IMR-90 (cell line): ENCODE results near the gene MEGF6. TPM values are rescaled to one million over a fixed set of nuclear protein-coding genes. Genes with fewer than 3 reads are reported as not detected.

ENCODE experiments used
- ATAC-seq: fragments of 200-7000 bp; cut with Tn5 transposase; 2 replicates; pipeline ENCODE4 v1.9.1; 2020; ENCODE audit warnings: low read depth, mild to moderate bottlenecking, moderate library complexity
- BruUV-seq: library from RNA; stranded (reverse); fragments of 400-500 nt; replicated peaks from 2 replicates; lab custom pipeline; 2021; lab: Mats Ljungman, UMichigan
- CTCF ChIA-PET: fragments of 300-600 bp; formaldehyde crosslinking; extraction: SDS; loops from one replicate; lab custom pipeline; 2021; ENCODE audit warnings: antibody characterized with exemption; lab: Yijun Ruan, JAX
- POLR2A ChIA-PET: fragments of 300-600 bp; sonication (Branson Sonifier 250); formaldehyde crosslinking; loops from one replicate; lab custom pipeline; 2022; ENCODE audit warnings: antibody characterized with exemption; ENCODE audit not compliant: unreplicated experiment; lab: Charles Lee
- DNase-seq: peaks from one replicate; pipeline ENCODE4 v3.0.0; 2013
- H2AFZ ChIP-seq: replicated peaks from 2 replicates; pipeline ENCODE3; 2013; ENCODE audit warnings: low read length, mild to moderate bottlenecking; ENCODE audit not compliant: poor library complexity
- H2AK5ac ChIP-seq: 2 replicates; pipeline ENCODE4 v1.6.1; 2013; ENCODE audit warnings: low read depth, low read length, inconsistent platforms
- H2AK9ac ChIP-seq: replicated peaks from 2 replicates; pipeline ENCODE3; 2013; ENCODE audit warnings: mild to moderate bottlenecking, low read depth, low read length, moderate library complexity; ENCODE audit not compliant: poor library complexity
- H2BK120ac ChIP-seq: 2 replicates; pipeline ENCODE4 v1.6.1; 2013; ENCODE audit warnings: low read depth, low read length, inconsistent platforms
- H2BK15ac ChIP-seq: 3 replicates; pipeline ENCODE4 v1.6.1; 2013; ENCODE audit warnings: low read depth, low read length, inconsistent platforms
- H2BK20ac ChIP-seq: 2 replicates; pipeline ENCODE4 v1.6.1; 2013; ENCODE audit warnings: low read depth, mild to moderate bottlenecking, inconsistent platforms, low read length, moderate library complexity
- H2BK5ac ChIP-seq: 2 replicates; pipeline ENCODE4 v1.6.1; 2013; ENCODE audit warnings: mild to moderate bottlenecking, low read depth, low read length, inconsistent platforms; ENCODE audit not compliant: poor library complexity, severe bottlenecking
- H3K14ac ChIP-seq: replicated peaks from 2 replicates; pipeline ENCODE4 v1.6.1; 2013; ENCODE audit warnings: low read depth, low read length, inconsistent platforms
- H3K18ac ChIP-seq: 2 replicates; pipeline ENCODE4 v1.6.1; 2013; ENCODE audit warnings: low read depth, low read length, control low read depth
- H3K23ac ChIP-seq: 2 replicates; pipeline ENCODE4 v1.6.1; 2013; ENCODE audit warnings: low read depth, low read length, inconsistent platforms
- H3K27ac ChIP-seq: 2 replicates; pipeline ENCODE4 v1.5.1; 2013; ENCODE audit warnings: mild to moderate bottlenecking, control low read depth, low read length; ENCODE audit not compliant: insufficient read depth
- H3K27me3 ChIP-seq: 2 replicates; pipeline ENCODE4 v1.6.1; 2013; ENCODE audit warnings: low read length; ENCODE audit not compliant: control insufficient read depth, insufficient read depth
- H3K36me3 ChIP-seq: 2 replicates; pipeline ENCODE4 v1.6.1; 2013; ENCODE audit warnings: low read length, mixed read lengths; ENCODE audit not compliant: control insufficient read depth, insufficient read depth
- H3K4ac ChIP-seq: 2 replicates; pipeline ENCODE4 v1.6.1; 2013; ENCODE audit warnings: low read depth, low read length, inconsistent platforms
- H3K4me1 ChIP-seq: 2 replicates; pipeline ENCODE4 v1.6.1; 2013; ENCODE audit warnings: low read length, mixed read lengths; ENCODE audit not compliant: control insufficient read depth, insufficient read depth
- H3K4me2 ChIP-seq: 2 replicates; pipeline ENCODE4 v1.6.1; 2013; ENCODE audit warnings: low read depth, mild to moderate bottlenecking, control low read depth, low read length, moderate library complexity
- H3K4me3 ChIP-seq: 2 replicates; pipeline ENCODE4 v1.5.1; 2013; ENCODE audit warnings: low read depth, mild to moderate bottlenecking, control low read depth, low read length, moderate library complexity; ENCODE audit not compliant: insufficient read depth
- H3K56ac ChIP-seq: 2 replicates; pipeline ENCODE4 v1.6.1; 2013; ENCODE audit warnings: low read length, inconsistent platforms; ENCODE audit not compliant: insufficient read depth; ENCODE audit errors: extremely low read depth
- H3K79me1 ChIP-seq, 2 experiments: 2 replicates each; pipeline ENCODE4 v1.6.1; 2013; ENCODE audit warnings: low read length in 2 of 2, inconsistent platforms in 1 of 2, low read depth in 1 of 2
- H3K9ac ChIP-seq: 2 replicates; pipeline ENCODE4 v1.6.1; 2013; ENCODE audit warnings: low read depth, low read length, control low read depth
- H3K9me1 ChIP-seq: 2 replicates; pipeline ENCODE4 v1.6.1; 2013; ENCODE audit warnings: low read length, inconsistent platforms; ENCODE audit not compliant: insufficient read depth
- H3K9me3 ChIP-seq: 2 replicates; pipeline ENCODE4 v1.6.1; 2013; ENCODE audit warnings: low read length; ENCODE audit not compliant: control insufficient read depth, insufficient read depth
- H4K20me1 ChIP-seq: 2 replicates; pipeline ENCODE4 v1.6.1; 2013; ENCODE audit warnings: low read length, inconsistent platforms; ENCODE audit not compliant: insufficient read depth
- H4K5ac ChIP-seq: 2 replicates; pipeline ENCODE4 v1.6.1; 2013; ENCODE audit warnings: mild to moderate bottlenecking, low read depth, low read length, control low read depth
- H4K8ac ChIP-seq, 2 experiments: 2 replicates each; pipeline ENCODE4 v1.6.1; 2013; ENCODE audit warnings: low read depth in 2 of 2, low read length in 2 of 2, control low read depth in 1 of 2, inconsistent platforms in 1 of 2
- H4K91ac ChIP-seq: 2 replicates; pipeline ENCODE4 v1.6.1; 2013; ENCODE audit warnings: low read depth, low read length, inconsistent platforms; ENCODE audit not compliant: insufficient read depth
- MAFK ChIP-seq: IDR thresholded peaks from 2 replicates; pipeline ENCODE4 v1.6.1; 2012; ENCODE audit warnings: low read depth, low read length, improper control_type of control experiment
- MAZ ChIP-seq: IDR thresholded peaks from 2 replicates; pipeline ENCODE4 v1.6.1; 2012; ENCODE audit warnings: low read depth, mild to moderate bottlenecking, low read length, improper control_type of control experiment, moderate library complexity, borderline replicate concordance
- NFE2L2 ChIP-seq: fragments of 150-350 bp; IDR thresholded peaks from 2 replicates; pipeline ENCODE4 v1.6.1; 2016; ENCODE audit warnings: low read depth, mild to moderate bottlenecking, low read length
- POLR2A ChIP-seq: IDR thresholded peaks from 2 replicates; pipeline ENCODE4 v1.6.1; 2012; ENCODE audit warnings: mild to moderate bottlenecking, low read depth, low read length
- RCOR1 ChIP-seq: IDR thresholded peaks from 2 replicates; pipeline ENCODE4 v1.6.1; 2012; ENCODE audit warnings: mild to moderate bottlenecking, low read length, improper control_type of control experiment; ENCODE audit not compliant: insufficient replicate concordance
- SMC3 ChIP-seq: fragments of 150-350 bp; IDR thresholded peaks from 2 replicates; pipeline ENCODE4 v1.6.1; 2016; ENCODE audit warnings: low read depth, mild to moderate bottlenecking, antibody characterized with exemption, low read length, moderate library complexity
- WGBS, 2 experiments: methylation state at CpG; one replicate each; pipeline versions ENCODE4 v1.1.5 to v1.1.7; 2013; ENCODE audit warnings: missing lambda C conversion rate in 2 of 2; ENCODE audit not compliant: insufficient read length in 1 of 2; ENCODE audit errors: extremely low coverage in 2 of 2; 5-methylcytosine and 5-hydroxymethylcytosine counted together
- dilution Hi-C: fragments of 300-500 bp; cut with HindIII; formaldehyde crosslinking; loops from one replicate; pipeline ENCODE4 v1.14.3; 2018; ENCODE audit warnings: low sequenced_read_pairs; ENCODE audit not compliant: unreplicated experiment
- in situ Hi-C: fragments of 300-500 bp; cut with MboI; formaldehyde crosslinking; loops from 3 replicates; pipeline ENCODE4 v1.14.3; 2019; ENCODE audit warnings: low sequenced_read_pairs, inconsistent platforms, mixed read lengths
- intact Hi-C: fragments of 100-400 bp; cut with micrococcal nuclease; formaldehyde crosslinking; loops from 2 replicates; pipeline ENCODE4 v1.10.0; 2022
- polyA plus RNA-seq, 3 experiments: library from polyadenylated mRNA; depleted of rRNA; stranded (reverse); fragments of >200 nt; gene quantifications; 2 replicates each; pipeline ENCODE4 v1.2.3, GENCODE V29; 2012; ENCODE audit warnings: low replicate concordance in 1 of 3
- total RNA-seq: library from RNA; depleted of rRNA; stranded (reverse); fragments of >200 nt; gene quantifications from 2 replicates; pipeline ENCODE4 v1.2.3, GENCODE V29; 2012
- TF ChIP-seq, protein P1 (sequence below): fragments of 150-350 bp; IDR thresholded peaks from 2 replicates; pipeline ENCODE4 v1.6.1; 2016; ENCODE audit warnings: low read depth, mild to moderate bottlenecking, low read length, moderate library complexity, borderline replicate concordance
- TF ChIP-seq, protein P2 (sequence below): fragments of 150-350 bp; IDR thresholded peaks from 2 replicates; pipeline ENCODE4 v1.6.1; 2017; ENCODE audit warnings: mild to moderate bottlenecking, antibody characterized with exemption, low read length, low read depth

MEGF6 gene
- total and polyA plus RNA-seq, 2 of the 4 experiments (the other 2 are of a cell fraction) = 0.72 to 4.1 TPM

DNA sequence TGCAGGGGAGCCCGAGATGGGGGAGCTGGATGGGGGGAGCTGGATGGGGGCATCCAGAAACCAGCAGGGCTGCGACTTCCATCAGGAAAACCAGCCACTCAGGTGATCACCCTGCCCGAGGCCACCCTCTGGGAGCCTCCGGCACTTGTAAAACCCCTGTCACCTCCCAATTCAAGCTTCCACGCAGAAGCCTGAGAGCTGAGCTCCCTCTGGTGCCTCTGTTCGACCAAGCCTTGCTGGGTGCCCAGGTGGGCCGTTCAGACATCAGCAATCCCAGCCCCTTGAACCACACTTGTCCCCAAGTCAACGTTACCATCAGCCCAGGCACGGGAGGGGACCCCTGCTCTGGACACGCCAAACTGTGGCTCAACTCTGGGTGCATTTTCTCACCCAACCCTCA, 59.6 kb downstream of the MEGF6 start:
- no peak overlapping the region for H2BK20ac ChIP-seq
- H3K56ac ChIP-seq = no peak overlapping the region
- no peak overlapping the region for H2BK15ac ChIP-seq
- dilution Hi-C loops = no loop called here
- WGBS, 2 experiments = 75% methylated on average over 6 of the region's 10 CpGs; no CpG with 5 or more reads in 1 of the 2 experiments
- H3K4me2 ChIP-seq = no peak overlapping the region
- H2AK5ac ChIP-seq = no peak overlapping the region
- H3K4me3 ChIP-seq = no peak overlapping the region
- BruUV-seq = no TSS peak
- H3K4ac ChIP-seq = no peak overlapping the region
- no peak overlapping the region for H3K23ac ChIP-seq
- POLR2A ChIA-PET = no interaction called here
- no peak overlapping the region for H3K27ac ChIP-seq
- intact Hi-C loops = no loop called here
- no peak for DNase-seq
- no peak for ATAC-seq
- no peak overlapping the region for H2AFZ ChIP-seq
- no peak overlapping the region for H2BK120ac ChIP-seq
- H2BK5ac ChIP-seq = no peak overlapping the region
- H4K91ac ChIP-seq = no peak overlapping the region
- no peaks in the 10 kb centered on the region for H3K9me1 ChIP-seq
- H4K8ac ChIP-seq = no peak overlapping the region
- no peak overlapping the region for H3K9ac ChIP-seq
- no peak overlapping the region for H3K14ac ChIP-seq
- H4K5ac ChIP-seq = no peak overlapping the region
- H3K4me1 ChIP-seq = peaks cover 17% of the 10 kb centered on the region
- no peak overlapping the region for H2AK9ac ChIP-seq
- H4K20me1 ChIP-seq = no peaks in the 10 kb centered on the region
- peaks cover 1% of the 10 kb centered on the region; the same call in 1 of the 2 replicates for H3K27me3 ChIP-seq
- H3K79me1 ChIP-seq = no peaks in the 10 kb centered on the region
- no peak overlapping the region for H3K18ac ChIP-seq
- TF ChIP-seq SMC3 = no peak
- no peak for TF ChIP-seq RCOR1
- no peak for TF ChIP-seq MAZ
- no peak for TF ChIP-seq MAFK
- no peak for TF ChIP-seq POLR2A
- TF ChIP-seq, protein P1, sequence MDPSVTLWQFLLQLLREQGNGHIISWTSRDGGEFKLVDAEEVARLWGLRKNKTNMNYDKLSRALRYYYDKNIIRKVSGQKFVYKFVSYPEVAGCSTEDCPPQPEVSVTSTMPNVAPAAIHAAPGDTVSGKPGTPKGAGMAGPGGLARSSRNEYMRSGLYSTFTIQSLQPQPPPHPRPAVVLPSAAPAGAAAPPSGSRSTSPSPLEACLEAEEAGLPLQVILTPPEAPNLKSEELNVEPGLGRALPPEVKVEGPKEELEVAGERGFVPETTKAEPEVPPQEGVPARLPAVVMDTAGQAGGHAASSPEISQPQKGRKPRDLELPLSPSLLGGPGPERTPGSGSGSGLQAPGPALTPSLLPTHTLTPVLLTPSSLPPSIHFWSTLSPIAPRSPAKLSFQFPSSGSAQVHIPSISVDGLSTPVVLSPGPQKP = no peak
- no peak for TF ChIP-seq NFE2L2
- TF ChIP-seq, protein P2, sequence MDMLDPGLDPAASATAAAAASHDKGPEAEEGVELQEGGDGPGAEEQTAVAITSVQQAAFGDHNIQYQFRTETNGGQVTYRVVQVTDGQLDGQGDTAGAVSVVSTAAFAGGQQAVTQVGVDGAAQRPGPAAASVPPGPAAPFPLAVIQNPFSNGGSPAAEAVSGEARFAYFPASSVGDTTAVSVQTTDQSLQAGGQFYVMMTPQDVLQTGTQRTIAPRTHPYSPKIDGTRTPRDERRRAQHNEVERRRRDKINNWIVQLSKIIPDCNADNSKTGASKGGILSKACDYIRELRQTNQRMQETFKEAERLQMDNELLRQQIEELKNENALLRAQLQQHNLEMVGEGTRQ = no peak
- no peaks in the 10 kb centered on the region for H3K36me3 ChIP-seq
- in situ Hi-C loops = loop anchor here (5.0 kb wide), 1 partner anchor 49 kb away; no protein-coding TSS in a partner anchor
- CTCF ChIA-PET = no interaction called here
- H3K9me3 ChIP-seq = no peaks in the 10 kb centered on the region
